HepG2 (cell line): Measurements from ENCODE around the gene EVI5. TPM values are rescaled to one million over a fixed set of nuclear protein-coding genes. Genes with fewer than 3 reads are reported as not detected.

ENCODE experiments used
- ATAC-seq: fragments of 200-7000 bp; cut with Tn5 transposase; 3 replicates; pipeline ENCODE4 v1.9.1; 2020; ENCODE audit warnings: mild to moderate bottlenecking, moderate library complexity
- BruUV-seq: library from RNA; stranded (reverse); fragments of 400-500 nt; replicated peaks from 2 replicates; lab custom pipeline; 2021; lab: Mats Ljungman, UMichigan
- CTCF ChIA-PET: fragments of 300-600 bp; formaldehyde crosslinking; extraction: SDS; loops from one replicate; lab custom pipeline; 2021; ENCODE audit warnings: low total read pairs, inconsistent platforms, low intra/inter-chr PET ratio; lab: Yijun Ruan, JAX
- POLR2A ChIA-PET: fragments of 350-600 bp; sonication (Branson Sonifier 250); formaldehyde crosslinking; loops from one replicate; lab custom pipeline; 2020; ENCODE audit warnings: antibody characterized with exemption, inconsistent platforms; lab: Yijun Ruan, JAX
- DNase-seq: peaks from one replicate; pipeline ENCODE4 v3.0.0-alpha.2; 2015; ENCODE audit warnings: low spot score
- FAIRE-seq: peaks from 3 replicates; lab custom pipeline; 2011; peaks lifted over from hg19 to GRCh38; lab: Jason Lieb, UNC
- H2AFZ ChIP-seq: one replicate; pipeline ENCODE4 v1.6.1; 2011; ENCODE audit warnings: low read length, inconsistent platforms
- H3K27ac ChIP-seq: fragments of 300-600 bp; 3 replicates; pipeline ENCODE4 v1.8.0; 2011; ENCODE audit warnings: mixed run types, mild to moderate bottlenecking, mixed read lengths, low read length, inconsistent platforms; ENCODE audit not compliant: insufficient read depth; ENCODE audit errors: extremely low read length
- H3K27me3 ChIP-seq, 2 experiments: fragments of 200-600 bp in 1 of 2; 2 replicates in 1 of 2; 3 replicates in 1 of 2; pipeline versions ENCODE4 v1.6.0 to v1.8.0; 2011; ENCODE audit warnings: low read length in 2 of 2, mild to moderate bottlenecking in 2 of 2, moderate library complexity in 2 of 2, inconsistent platforms in 1 of 2; ENCODE audit not compliant: insufficient read depth in 2 of 2, control insufficient read depth in 1 of 2
- H3K36me3 ChIP-seq, 2 experiments: fragments of 200-600 bp in 1 of 2; replicated peaks in 1 of 2; 2 replicates in 1 of 2; 3 replicates in 1 of 2; pipeline versions ENCODE4 v1.5.1 to v1.8.0; 2011; ENCODE audit warnings: low read length in 2 of 2, inconsistent platforms in 1 of 2; ENCODE audit not compliant: insufficient read depth in 2 of 2, control insufficient read depth in 1 of 2
- H3K4me1 ChIP-seq: 2 replicates; pipeline ENCODE4 v1.5.1; 2012; ENCODE audit warnings: low read length, inconsistent platforms; ENCODE audit not compliant: insufficient read depth
- H3K4me2 ChIP-seq: 2 replicates; pipeline ENCODE4 v1.6.0; 2011; ENCODE audit warnings: low read depth, low read length, inconsistent platforms
- H3K4me3 ChIP-seq, 3 experiments: fragments of 200-600 bp in 1 of 3; sonication (generic), shearing (Covaris generic) in 1 of 3; replicated peaks in 1 of 3; 2 replicates each; pipeline ENCODE4 v1.5.1; 2011 to 2016; ENCODE audit warnings: low read length in 3 of 3, inconsistent platforms in 2 of 3, low read depth in 2 of 3, mild to moderate bottlenecking in 2 of 3, control low read depth in 1 of 3, mixed read lengths in 1 of 3; ENCODE audit not compliant: insufficient read depth in 1 of 3
- H3K79me2 ChIP-seq: one replicate; pipeline ENCODE4 v1.6.1; 2011; ENCODE audit warnings: low read length, inconsistent platforms; ENCODE audit not compliant: insufficient read depth
- H3K9ac ChIP-seq: 2 replicates; pipeline ENCODE4 v1.6.0; 2011; ENCODE audit warnings: mild to moderate bottlenecking, low read depth, low read length, inconsistent platforms; ENCODE audit not compliant: insufficient read depth
- H3K9me3 ChIP-seq: 2 replicates; pipeline ENCODE4 v1.5.1; 2012; ENCODE audit warnings: mild to moderate bottlenecking, low read length
- H4K20me1 ChIP-seq: 2 replicates; pipeline ENCODE4 v1.6.0; 2011; ENCODE audit warnings: inconsistent platforms, mild to moderate bottlenecking, low read length, moderate library complexity; ENCODE audit not compliant: insufficient read depth
- MNT ChIP-seq: fragments of 450-650 bp; IDR thresholded peaks from 2 replicates; pipeline ENCODE4 v1.6.1; 2016
- PTBP1 ChIP-seq: fragments of 200-400 bp; formaldehyde crosslinking; IDR thresholded peaks from 2 replicates; pipeline ENCODE4 v1.6.1; 2018; ENCODE audit warnings: low read length, low read depth; ENCODE audit not compliant: poor library complexity, severe bottlenecking
- SAFB2 ChIP-seq: sonication (generic); formaldehyde crosslinking; IDR thresholded peaks from 2 replicates; pipeline ENCODE4 v1.5.1; 2020; ENCODE audit warnings: missing genetic modification reagents, low read depth, mild to moderate bottlenecking, borderline replicate concordance
- ZBTB8A ChIP-seq: sonication (generic); formaldehyde crosslinking; IDR thresholded peaks from 2 replicates; pipeline ENCODE4 v1.4.0; 2020; ENCODE audit warnings: mild to moderate bottlenecking, low read depth, missing genetic modification reagents, borderline replicate concordance
- ZFP62 ChIP-seq: sonication (generic); formaldehyde crosslinking; IDR thresholded peaks from 2 replicates; pipeline ENCODE4 v1.4.0; 2020; ENCODE audit warnings: missing genetic modification reagents
- ZNF296 ChIP-seq: sonication (generic); formaldehyde crosslinking; conservative IDR thresholded peaks from 2 replicates; pipeline ENCODE4 v1.5.0; 2020; ENCODE audit warnings: mild to moderate bottlenecking, missing genetic modification reagents
- ZNF33B ChIP-seq: sonication (generic); formaldehyde crosslinking; IDR thresholded peaks from 2 replicates; pipeline ENCODE4 v1.5.1; 2020; ENCODE audit warnings: mild to moderate bottlenecking, missing genetic modification reagents
- ZNF530 ChIP-seq: sonication (generic); formaldehyde crosslinking; IDR thresholded peaks from 2 replicates; pipeline ENCODE4 v1.5.0; 2020; ENCODE audit warnings: low read depth, mild to moderate bottlenecking, missing genetic modification reagents
- ZNF567 ChIP-seq: sonication (generic); formaldehyde crosslinking; IDR thresholded peaks from 2 replicates; pipeline ENCODE4 v1.8.1; 2023; ENCODE audit warnings: mild to moderate bottlenecking, missing genetic modification reagents, borderline replicate concordance
- ZNF572 ChIP-seq: sonication (generic); formaldehyde crosslinking; IDR thresholded peaks from 2 replicates; pipeline ENCODE4 v1.5.1; 2020; ENCODE audit warnings: mild to moderate bottlenecking, missing genetic modification reagents
- ZNF580 ChIP-seq: IDR thresholded peaks from 2 replicates; pipeline ENCODE4 v1.6.1; 2016; ENCODE audit warnings: low read depth, borderline replicate concordance
- ZNF83 ChIP-seq: sonication (generic); formaldehyde crosslinking; IDR thresholded peaks from 2 replicates; pipeline ENCODE4 v1.4.0; 2020; ENCODE audit warnings: missing genetic modification reagents, mild to moderate bottlenecking, borderline replicate concordance
- WGBS: methylation state at CpG from one replicate; pipeline ENCODE4 v1.1.6; 2017; ENCODE audit warnings: low lambda C conversion rate; 5-methylcytosine and 5-hydroxymethylcytosine counted together
- in situ Hi-C: cut with HindIII; loops from 2 replicates; pipeline ENCODE4 v1.10.0; 2017; ENCODE audit warnings: low pct_unique_long_range_greater_than_20kb; ENCODE audit not compliant: extremely low pct_ligation_motif_present
- intact Hi-C: fragments of 100-400 bp; cut with micrococcal nuclease; formaldehyde crosslinking; loops from one replicate; pipeline ENCODE4 v1.10.0; 2022; ENCODE audit not compliant: unreplicated experiment
- polyA plus RNA-seq, 8 experiments: library from polyadenylated mRNA; depleted of rRNA in 3 of 8; stranded (reverse) in 7 of 8; unstranded in 1 of 8; fragments of >200 nt; fragmentation: Illumina TruSeq in 4 of 8; extraction: Trizol in 4 of 8; gene quantifications; 2 replicates each; pipeline versions ENCODE4 v1.2.1 to v1.2.3, GENCODE V29; 2011 to 2016; ENCODE audit warnings: low read depth in 4 of 8, missing spikeins in 1 of 8, mixed read lengths in 1 of 8; ENCODE audit not compliant: insufficient read depth in 1 of 8
- total RNA-seq, 5 experiments: library from RNA; depleted of rRNA; stranded (reverse); fragments of >200 nt; fragmentation: Illumina TruSeq; extraction: Trizol; gene quantifications; 2 replicates each; pipeline ENCODE4 v1.2.3, GENCODE V29; 2016; ENCODE audit warnings: low read depth in 1 of 5

EVI5 gene
- total and polyA plus RNA-seq, 2 of the 13 experiments (the other 11 are each of a cell fraction or from before 2014, with no cell fraction given): 4.0 to 12.6 TPM

DNA sequence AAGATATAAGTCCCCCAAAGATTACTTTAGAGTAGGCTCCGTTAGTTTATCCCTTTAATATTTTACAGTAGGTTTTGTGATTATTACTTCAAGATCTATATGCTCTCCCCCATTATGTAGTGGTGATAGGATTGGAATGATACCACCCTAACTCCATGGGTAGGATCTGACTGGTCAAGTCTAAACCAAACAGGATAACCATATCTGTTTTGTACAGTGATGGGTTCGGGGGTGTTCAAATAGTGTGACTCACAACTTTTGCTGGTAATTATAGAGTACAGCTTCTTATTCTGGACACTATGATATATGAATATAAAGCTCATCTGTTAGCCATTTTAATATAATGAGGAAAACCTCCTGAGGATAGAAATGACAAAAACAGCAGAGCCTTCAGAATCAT is 212.4 kb downstream of the EVI5 start (continued):
- TF ChIP-seq ZNF83 (no peak), ZBTB8A (CRISPR knock-in tag) (no peak), ZNF580 (CRISPR knock-in tag) (no peak), PTBP1 (no peak), SAFB2 (CRISPR knock-in tag) (no peak), ZNF530 (no peak), ZNF572 (CRISPR knock-in tag) (no peak), ZFP62 (no peak), ZNF567 (CRISPR knock-in tag) (no peak), ZNF33B (CRISPR knock-in tag) (no peak)
- TF ChIP-seq, all 625 proteins: peak for 0

DNA sequence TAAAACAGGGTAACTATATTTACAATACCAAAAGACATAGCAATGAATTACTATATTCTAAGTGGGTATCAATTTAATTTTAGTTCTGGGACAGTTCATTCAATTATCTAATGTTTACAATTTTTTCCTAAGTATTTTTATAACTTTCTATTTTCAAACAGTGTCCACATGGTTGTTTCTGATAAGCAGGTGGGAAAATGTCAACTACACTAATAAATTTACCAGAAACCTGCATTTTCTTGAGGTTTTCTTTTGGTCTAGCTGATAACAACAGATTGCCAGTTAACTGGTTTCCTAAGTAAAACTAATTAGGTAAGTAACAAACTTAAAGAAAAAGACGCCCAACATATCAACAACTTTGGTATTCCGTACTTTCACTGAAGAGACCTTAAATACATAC is 213.3 kb downstream of the EVI5 start:
- Histone ChIP-seq H3K4me3 (no peak overlapping the region), H3K79me2 (no peaks in the 10 kb centered on the region), H3K36me3 (no peaks in the 10 kb centered on the region), H3K9ac (no peak overlapping the region), H3K4me1 (no peaks in the 10 kb centered on the region), H3K27me3 (no peaks in the 10 kb centered on the region), H2AFZ (no peak overlapping the region), H4K20me1 (no peaks in the 10 kb centered on the region), H3K9me3 (no peaks in the 10 kb centered on the region), H3K27ac (no peak overlapping the region), H3K4me2 (no peak overlapping the region)
- no peak for FAIRE-seq
- in situ Hi-C loops (no loop called here), intact Hi-C loops (no loop called here)
- ChIA-PET CTCF (no interaction called here), POLR2A (no interaction called here)
- BruUV-seq: no TSS peak
- DNase-seq: no peak
- WGBS: 99% methylated on average over 2 of the region's 2 CpGs
- no peak for TF ChIP-seq ZNF296 (CRISPR knock-in tag)
- peak; percentile 81 for TF ChIP-seq MNT
- no peak for ATAC-seq
